Measurements from ENCODE around the gene RBMS3.
"Not testable (repeated sequence)": the region's sequence is repeated elsewhere in the genome, so short reads cannot be mapped to it uniquely, and the experiment has no call there.

RBMS3 gene

GRCh38 chr3:29775340-29775739 is 494.5 kb downstream of the RBMS3 start:
- no peak for DNase-seq (ENCODE audit: low read depth)

DNA sequence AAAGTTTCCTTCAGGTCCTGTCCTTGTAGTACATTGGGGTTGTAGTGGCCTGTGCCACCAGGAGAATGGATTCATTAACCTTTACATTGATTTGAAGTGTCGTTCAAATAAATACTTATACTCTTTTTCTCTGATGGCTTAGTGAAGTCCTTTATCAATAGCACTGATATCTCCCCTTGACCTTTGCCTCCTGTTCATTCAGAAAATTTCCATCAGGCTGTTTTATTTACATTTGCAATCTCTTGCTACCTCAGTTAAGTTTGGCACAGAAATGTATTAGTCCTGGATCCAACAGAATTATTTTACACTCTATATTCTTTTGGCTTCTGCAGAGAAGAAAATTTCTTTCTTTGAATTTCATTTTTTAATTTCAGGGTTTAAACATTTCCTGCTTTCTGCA is 497.0 kb downstream of the RBMS3 start:
- no peak for DNase-seq (ENCODE audit: low read depth)

- DNase-seq (ENCODE audit: low read depth) = no peak
Measured at GRCh38 chr3:29789686-29790085, 508.8 kb downstream of the RBMS3 start.

GRCh38 chr3:29796808-29797207 is 515.9 kb downstream of the RBMS3 start:
- DNase-seq (ENCODE audit: low read depth) = no peak

- no peak for DNase-seq (ENCODE audit: low read depth)
Measured at GRCh38 chr3:29802057-29802456, 521.2 kb downstream of the RBMS3 start.

GRCh38 chr3:29804044-29804443 is 523.2 kb downstream of the RBMS3 start:
- no peak for DNase-seq (ENCODE audit: low read depth)

GRCh38 chr3:29805757-29806156 is 524.9 kb downstream of the RBMS3 start:
- peak; percentile 56 for DNase-seq (ENCODE audit: low read depth)

- not testable (repeated sequence) for DNase-seq (ENCODE audit: low read depth)
Measured at GRCh38 chr3:29808324-29808723, 527.5 kb downstream of the RBMS3 start.

DNA sequence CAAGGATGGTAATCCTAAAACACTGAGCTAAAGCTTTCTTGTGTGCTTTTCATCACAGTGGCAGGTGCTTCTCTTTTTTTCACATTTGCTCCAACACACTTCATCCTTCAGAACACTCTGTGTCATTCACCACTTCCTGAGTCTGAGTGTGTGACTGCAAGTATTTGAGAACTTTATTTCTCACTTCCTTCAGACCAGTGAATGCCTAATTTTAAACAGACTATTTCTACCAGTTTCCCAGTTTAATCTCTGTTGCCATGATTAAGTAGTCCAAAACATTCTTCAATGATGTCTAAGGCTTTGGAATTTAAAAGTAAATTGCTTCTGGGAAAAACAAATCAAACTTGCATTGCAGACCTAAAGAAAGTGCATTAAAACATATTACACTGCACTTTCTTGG is 541.2 kb downstream of the RBMS3 start:
- peak; percentile 63 for DNase-seq (ENCODE audit: low read depth)

- DNase-seq (ENCODE audit: low read depth) = no peak
Measured at GRCh38 chr3:29823233-29823632, 542.4 kb downstream of the RBMS3 start.

GRCh38 chr3:29826712-29827111 is 545.8 kb downstream of the RBMS3 start:
- DNase-seq (ENCODE audit: low read depth) = no peak

DNA sequence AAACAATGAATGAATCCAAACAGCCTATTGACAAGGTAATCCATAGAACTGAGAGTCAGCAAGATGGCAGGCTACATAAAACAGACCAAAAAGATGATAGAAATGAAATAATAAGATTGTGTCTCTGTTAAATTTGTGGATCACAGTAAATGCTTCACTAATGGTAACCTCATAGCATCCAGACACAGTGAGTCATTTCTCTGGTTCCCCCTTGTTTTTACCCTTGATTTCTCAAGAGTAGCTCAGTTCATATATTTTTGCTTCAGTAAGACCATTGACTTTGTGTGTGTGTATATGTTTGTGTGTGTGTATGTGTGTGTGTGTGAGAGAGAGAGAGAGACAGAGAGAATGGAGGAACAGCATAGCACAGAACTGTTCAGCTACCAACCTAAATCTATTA is 546.9 kb downstream of the RBMS3 start:
- DNase-seq (ENCODE audit: low read depth) = peak; percentile 77

- no peak for DNase-seq (ENCODE audit: low read depth)
Measured at GRCh38 chr3:29829340-29829739, 548.5 kb downstream of the RBMS3 start.

DNA sequence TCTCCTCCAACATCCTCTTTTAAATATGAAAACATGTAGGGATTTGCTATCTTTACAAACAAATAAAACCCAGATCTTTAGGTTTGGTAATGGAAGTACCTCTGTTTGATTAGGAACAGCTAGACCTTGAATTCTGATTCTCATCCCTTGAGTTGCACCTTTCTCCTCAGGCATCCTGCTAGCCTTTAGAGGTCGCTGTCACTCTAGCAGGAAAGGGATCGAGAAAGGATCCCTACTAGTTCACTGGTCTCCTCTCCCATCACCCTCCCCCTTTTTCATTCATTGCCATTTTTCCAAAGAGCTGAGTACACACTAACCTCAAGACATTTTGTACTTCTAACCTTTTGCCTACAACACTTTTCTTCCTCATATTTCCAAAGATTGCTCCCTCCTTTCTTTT is 569.8 kb downstream of the RBMS3 start:
- DNase-seq (ENCODE audit: low read depth) = no peak

DNA sequence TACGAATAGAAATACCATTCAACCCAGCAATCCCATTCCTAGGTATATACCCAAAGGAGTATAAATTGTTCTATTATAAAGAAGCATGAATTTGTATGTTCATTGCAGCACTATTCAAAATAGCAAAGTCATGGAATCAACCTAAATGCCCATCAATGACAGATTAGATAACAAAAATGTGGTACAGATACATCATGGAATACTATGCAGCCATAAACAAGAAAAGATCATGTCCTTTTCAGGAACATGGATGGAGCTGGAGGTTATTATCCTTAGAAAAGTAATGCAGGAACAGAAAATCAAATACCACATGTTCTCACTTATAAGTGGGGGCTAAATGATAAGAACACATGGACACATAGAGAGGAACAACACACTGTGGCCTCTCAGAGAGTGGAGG is 571.9 kb downstream of the RBMS3 start:
- no peak for DNase-seq (ENCODE audit: low read depth)

DNA sequence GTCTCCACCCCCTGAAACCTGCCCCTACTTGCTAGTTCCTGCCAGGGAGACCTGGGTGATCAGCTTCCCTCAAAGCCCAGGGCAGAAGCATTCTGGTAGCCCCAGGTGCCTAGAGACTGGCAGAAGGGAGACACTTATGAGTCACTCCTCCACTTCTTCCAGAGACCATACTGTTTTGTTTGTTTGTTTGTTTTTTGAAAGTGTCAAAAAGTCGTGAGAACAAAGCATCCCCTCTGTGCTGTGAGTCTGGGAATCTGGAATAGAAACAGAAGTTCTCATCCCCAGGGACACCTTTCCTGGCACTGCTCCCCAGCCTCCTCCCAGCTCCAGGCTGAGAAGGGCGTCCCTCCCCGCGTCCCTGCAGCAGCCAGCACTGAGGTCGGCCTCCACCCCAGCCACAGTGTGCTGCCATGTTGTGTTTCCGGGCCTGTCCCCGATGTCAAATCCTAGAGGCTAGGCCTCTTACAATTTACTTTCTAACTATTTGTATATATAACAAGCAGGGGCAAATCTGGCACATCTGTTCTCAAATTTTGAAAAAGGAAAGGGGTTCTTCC is 573.0 kb downstream of the RBMS3 start:
- no peak for DNase-seq (ENCODE audit: low read depth)

DNA sequence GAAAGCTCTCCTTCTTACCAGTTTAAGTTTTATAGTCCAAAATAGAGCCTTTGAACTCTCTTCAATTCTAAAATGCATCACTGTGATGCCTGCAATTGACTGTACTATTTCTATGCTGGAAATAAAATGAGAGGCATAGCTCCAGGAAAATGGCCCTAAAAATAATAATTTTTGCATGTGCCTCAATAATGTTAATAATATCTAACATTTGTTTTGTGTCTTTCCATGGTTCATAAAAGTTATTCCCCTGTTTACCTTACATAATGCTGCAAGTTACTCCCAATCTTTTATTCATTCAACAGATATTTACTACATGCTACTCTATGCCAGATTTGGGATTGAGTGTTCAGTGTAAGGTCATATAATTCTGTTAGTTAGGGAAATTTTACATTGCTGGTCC is 574.0 kb downstream of the RBMS3 start:
- DNase-seq (ENCODE audit: low read depth) = no peak

- DNase-seq (ENCODE audit: low read depth) = no peak
Measured at GRCh38 chr3:29859726-29860270, 578.9 kb downstream of the RBMS3 start.

DNA sequence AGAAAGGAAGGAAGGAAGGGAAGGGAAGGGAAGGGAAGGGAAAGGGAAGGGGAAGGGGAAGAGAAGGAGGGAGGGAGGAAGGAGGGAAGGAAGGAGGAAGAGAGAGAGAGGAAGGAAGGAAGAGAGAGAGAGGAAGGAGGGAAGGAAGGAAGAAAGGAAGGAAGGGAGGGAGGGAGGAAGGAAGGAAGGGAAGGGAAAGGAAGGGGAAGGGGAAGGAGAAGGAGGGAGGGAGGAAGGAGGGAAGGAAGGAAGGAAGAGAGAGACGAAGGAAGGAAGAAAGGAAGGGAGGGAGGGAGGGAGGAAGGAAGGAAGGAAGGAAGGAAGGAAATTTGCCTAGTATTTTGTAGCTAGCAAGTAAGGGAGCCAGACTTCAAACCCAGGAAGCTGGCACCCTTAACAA is 583.9 kb downstream of the RBMS3 start:
- no peak for DNase-seq (ENCODE audit: low read depth)

DNA sequence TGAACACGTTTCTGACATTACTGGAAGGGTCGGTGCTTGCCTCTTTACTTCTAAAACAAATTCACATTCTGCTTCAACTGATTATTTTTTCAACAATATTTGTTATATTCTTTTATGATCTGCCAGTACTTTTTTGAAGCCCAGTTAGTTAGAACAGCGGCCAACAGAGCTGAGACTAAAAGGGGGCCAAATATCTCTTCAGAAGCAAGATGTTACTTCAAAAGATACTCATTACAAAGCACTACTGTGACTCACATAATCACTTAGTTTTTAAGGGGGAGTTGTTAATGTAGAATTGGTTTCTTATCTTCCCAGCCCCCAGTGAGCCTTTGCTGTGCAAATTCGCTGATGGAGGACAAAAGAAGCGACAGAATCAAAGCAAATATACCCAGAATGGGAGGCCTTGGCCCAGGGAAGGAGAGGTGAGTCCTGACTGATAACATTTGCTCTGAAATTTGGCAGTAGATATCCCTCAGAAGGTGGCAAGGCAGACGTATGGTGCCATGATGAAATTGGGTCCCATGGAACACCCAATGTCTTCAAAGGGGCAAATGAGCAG is 587.8 kb downstream of the RBMS3 start:
- no peak for DNase-seq (ENCODE audit: low read depth)

DNA sequence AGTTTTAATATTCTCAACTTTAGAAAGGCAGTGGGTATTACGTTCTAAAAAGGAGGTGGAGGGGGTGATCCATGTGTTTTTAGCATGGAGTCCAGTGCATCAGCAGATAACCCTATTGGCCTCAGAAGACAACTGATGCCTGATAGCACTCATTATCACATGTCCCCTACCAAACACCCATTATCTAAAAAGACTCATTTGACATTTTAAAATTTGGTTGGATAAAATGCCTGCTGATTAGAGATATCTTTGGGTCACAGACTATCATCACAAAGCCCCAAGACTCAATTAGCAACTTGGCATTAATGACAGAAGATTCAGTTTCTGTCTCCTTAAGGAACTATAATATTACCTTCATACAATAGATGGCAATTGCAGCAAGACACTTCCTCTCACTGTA is 589.3 kb downstream of the RBMS3 start:
- DNase-seq (ENCODE audit: low read depth) = no peak

DNA sequence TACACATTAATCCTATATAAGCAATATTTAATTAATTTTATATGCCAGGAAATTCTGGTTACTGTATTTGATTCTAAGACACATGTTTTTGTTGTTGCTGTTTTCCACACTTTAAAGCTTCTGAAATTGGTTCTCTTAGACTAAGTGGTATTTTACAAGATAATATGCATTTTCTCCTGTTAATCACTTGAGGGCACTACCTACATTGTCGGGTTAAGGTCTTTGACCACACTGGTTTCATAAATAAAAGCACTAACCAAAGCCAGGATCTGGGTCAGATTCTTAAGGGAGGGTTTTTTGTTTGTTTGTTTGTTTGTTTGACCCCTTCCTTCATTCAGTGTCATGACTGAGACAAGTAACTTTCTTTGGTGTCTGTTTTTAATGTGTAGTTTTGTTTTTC is 590.2 kb downstream of the RBMS3 start:
- DNase-seq (ENCODE audit: low read depth) = no peak

DNA sequence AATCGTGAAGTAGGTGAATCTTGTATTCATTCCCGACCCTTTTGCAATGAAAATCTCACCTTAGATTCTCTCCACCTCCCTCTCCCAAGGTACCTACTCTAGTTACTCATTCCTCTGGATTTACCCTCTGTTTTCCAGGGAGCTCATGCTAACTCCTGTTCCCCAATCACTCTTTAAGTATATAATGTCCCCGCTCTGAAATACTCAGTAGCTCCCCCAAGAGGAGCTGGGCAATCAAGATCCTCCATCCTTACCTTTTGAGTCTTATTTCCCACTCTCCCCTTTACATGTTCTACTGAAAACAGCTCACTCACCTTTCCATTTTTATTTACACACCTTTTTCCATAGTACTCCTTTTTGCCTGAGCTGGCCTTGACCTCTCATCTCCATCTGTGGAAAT is 599.9 kb downstream of the RBMS3 start:
- no peak for DNase-seq (ENCODE audit: low read depth)

DNA sequence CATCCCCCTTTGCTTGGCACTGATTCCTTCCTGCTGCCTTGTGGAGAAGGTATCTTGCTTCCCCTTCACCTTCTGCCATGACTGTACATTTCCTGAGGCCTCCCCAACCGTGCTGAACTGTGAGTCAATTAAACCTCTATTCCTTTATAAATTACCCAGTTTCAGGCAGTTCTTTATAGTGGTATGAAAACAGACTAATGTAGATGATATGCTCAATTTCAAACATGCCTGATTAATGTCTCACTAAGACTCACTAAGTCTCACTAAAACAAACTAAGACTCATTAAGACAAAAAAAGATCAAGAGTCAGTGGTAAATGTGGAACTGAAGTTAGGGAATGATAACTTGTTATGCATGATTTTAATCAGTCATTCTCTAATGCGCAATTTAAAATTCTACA is 606.6 kb downstream of the RBMS3 start:
- DNase-seq (ENCODE audit: low read depth) = peak; percentile 10
